ENCODE results near the gene TCF7. TPM values are rescaled to one million over a fixed set of nuclear protein-coding genes. Genes with fewer than 3 reads are reported as not detected.

TCF7 gene
- total RNA-seq, 1 donor from 2014 or later, result 7.0 TPM

GRCh38 chr5:134177369-134178095 lies 63.1 kb downstream of the TCF7 start:
- Histone ChIP-seq H3K4me3 (peak overlapping the region; percentile 74), H3K4me1 (peaks cover 25% of the 10 kb centered on the region), H3K27me3 (no peaks in the 10 kb centered on the region), H3K9me3 (no peaks in the 10 kb centered on the region), H3K27ac (peak overlapping the region; percentile 99), H3K36me3 (peaks cover 11% of the 10 kb centered on the region)
- intact Hi-C loops (cut with DNase I), result no loop called here
- TF ChIP-seq CTCF (IDR thresholded peaks at IDR 0.05), result no peak
- peak; percentile 21 for ATAC-seq
- peak; percentile 68 for DNase-seq

- ATAC-seq (no peak), DNase-seq (no peak)
- Histone ChIP-seq H3K4me1 (peaks cover 25% of the 10 kb centered on the region), H3K27me3 (no peaks in the 10 kb centered on the region), H3K9me3 (no peaks in the 10 kb centered on the region), H3K36me3 (peaks cover 5% of the 10 kb centered on the region), H3K27ac (peak overlapping the region; percentile 99), H3K4me3 (no peak overlapping the region)
- no peak for TF ChIP-seq CTCF (IDR thresholded peaks at IDR 0.05)
- intact Hi-C loops (cut with DNase I), result no loop called here
Observed at GRCh38 chr5:134178096-134178419, 63.6 kb downstream of the TCF7 start.

GRCh38 chr5:134183481-134183880 lies 69.0 kb downstream of the TCF7 start:
- intact Hi-C loops (cut with DNase I), result loop anchor here (5.0 to 10.0 kb wide), 2 partner anchors 104 to 401 kb away; no protein-coding TSS in a partner anchor
- ATAC-seq (no peak), DNase-seq (no peak)
- Histone ChIP-seq H3K4me1 (no peaks in the 10 kb centered on the region), H3K36me3 (no peaks in the 10 kb centered on the region), H3K27ac (no peak overlapping the region), H3K27me3 (no peaks in the 10 kb centered on the region), H3K9me3 (no peaks in the 10 kb centered on the region), H3K4me3 (no peak overlapping the region)
- no peak for TF ChIP-seq CTCF (IDR thresholded peaks at IDR 0.05)

GRCh38 chr5:134184155-134185135 lies 70.0 kb downstream of the TCF7 start:
- intact Hi-C loops (cut with DNase I), result loop anchor here (5.0 to 10.0 kb wide), 2 partner anchors 103 to 400 kb away; no protein-coding TSS in a partner anchor
- Histone ChIP-seq H3K4me3 (no peak overlapping the region), H3K9me3 (no peaks in the 10 kb centered on the region), H3K27ac (no peak overlapping the region), H3K36me3 (no peaks in the 10 kb centered on the region), H3K27me3 (no peaks in the 10 kb centered on the region), H3K4me1 (no peaks in the 10 kb centered on the region)
- DNase-seq, result peak; percentile 75
- TF ChIP-seq CTCF (IDR thresholded peaks at IDR 0.05), result peak; percentile 91
- ATAC-seq, result peak; percentile 96

- H3K27ac ChIP-seq, result no peak overlapping the region
- no peak for TF ChIP-seq CTCF (IDR thresholded peaks at IDR 0.05)
- H3K36me3 ChIP-seq, result no peaks in the 10 kb centered on the region
- no peak for ATAC-seq
- H3K4me1 ChIP-seq, result no peaks in the 10 kb centered on the region
- H3K4me3 ChIP-seq, result no peak overlapping the region
- DNase-seq, result no peak
- H3K9me3 ChIP-seq, result no peaks in the 10 kb centered on the region
- intact Hi-C loops (cut with DNase I), result loop anchor here (10.0 kb wide), 1 partner anchor 397 kb away; no protein-coding TSS in a partner anchor
- H3K27me3 ChIP-seq, result no peaks in the 10 kb centered on the region
Observed at GRCh38 chr5:134188092-134188491, 73.6 kb downstream of the TCF7 start.

All from upper lobe of right lung (tissue), 1 donor.